Nephron progenitor cell (in vitro differentiated cells): ENCODE measurements around the gene TCF23.

Source experiments
- DNase-seq: peaks from one replicate; pipeline ENCODE4 v3.0.0; 2021
- H3K27ac Mint-ChIP-seq: 2 replicates; pipeline ENCODE4 v1.8.0; 2021; ENCODE audit warnings: mild to moderate bottlenecking, moderate library complexity, mixed read lengths
- H3K27me3 Mint-ChIP-seq: 2 replicates; pipeline ENCODE4 v1.8.0; 2021; ENCODE audit warnings: mild to moderate bottlenecking, low read depth, mixed read lengths; ENCODE audit not compliant: poor library complexity
- H3K36me3 Mint-ChIP-seq: 2 replicates; pipeline ENCODE4 v1.8.0; 2021; ENCODE audit warnings: low read depth, mixed read lengths
- H3K4me1 Mint-ChIP-seq: 2 replicates; pipeline ENCODE4 v1.8.0; 2021; ENCODE audit warnings: mixed read lengths
- H3K4me3 Mint-ChIP-seq: 2 replicates; pipeline ENCODE4 v1.8.0; 2021; ENCODE audit warnings: mild to moderate bottlenecking, moderate library complexity, mixed read lengths
- H3K9me3 Mint-ChIP-seq: 2 replicates; pipeline ENCODE4 v1.8.0; 2021; ENCODE audit warnings: mild to moderate bottlenecking, moderate library complexity, mixed read lengths
- TF ChIP-seq, protein P1 (sequence below): fragments of 200-600 bp; sonication (generic); IDR thresholded peaks from 2 replicates; pipeline ENCODE4 v1.5.0; 2021; ENCODE audit warnings: antibody characterized with exemption

TCF23 gene

DNA sequence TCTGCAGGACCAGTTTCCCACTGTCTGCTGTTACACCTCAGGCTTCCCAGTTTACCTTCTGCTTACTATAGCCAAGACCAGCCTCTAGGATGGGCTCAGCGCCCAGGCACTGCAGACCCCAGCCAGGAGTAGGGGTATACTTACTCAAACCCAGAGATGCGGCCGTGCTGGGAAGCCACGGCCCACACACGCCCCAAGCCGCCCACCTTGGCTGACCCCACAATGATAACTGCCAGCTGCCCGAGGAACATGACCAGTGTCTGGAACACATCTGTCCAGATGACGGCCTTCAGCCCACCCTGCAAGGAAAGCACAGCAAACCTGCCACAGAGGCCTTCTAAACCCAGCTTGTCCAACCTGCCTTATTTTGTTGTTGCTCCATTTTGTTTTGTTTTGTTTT, 56.4 kb downstream of the TCF23 start:
- Mint-ChIP-seq H3K36me3 (peaks cover 60% of the 10 kb centered on the region), H3K4me1 (peaks cover 24% of the 10 kb centered on the region), H3K9me3 (no peaks in the 10 kb centered on the region), H3K4me3 (no peak overlapping the region), H3K27ac (peak overlapping the region; percentile 74), H3K27me3 (no peaks in the 10 kb centered on the region)
- TF ChIP-seq, protein P1, sequence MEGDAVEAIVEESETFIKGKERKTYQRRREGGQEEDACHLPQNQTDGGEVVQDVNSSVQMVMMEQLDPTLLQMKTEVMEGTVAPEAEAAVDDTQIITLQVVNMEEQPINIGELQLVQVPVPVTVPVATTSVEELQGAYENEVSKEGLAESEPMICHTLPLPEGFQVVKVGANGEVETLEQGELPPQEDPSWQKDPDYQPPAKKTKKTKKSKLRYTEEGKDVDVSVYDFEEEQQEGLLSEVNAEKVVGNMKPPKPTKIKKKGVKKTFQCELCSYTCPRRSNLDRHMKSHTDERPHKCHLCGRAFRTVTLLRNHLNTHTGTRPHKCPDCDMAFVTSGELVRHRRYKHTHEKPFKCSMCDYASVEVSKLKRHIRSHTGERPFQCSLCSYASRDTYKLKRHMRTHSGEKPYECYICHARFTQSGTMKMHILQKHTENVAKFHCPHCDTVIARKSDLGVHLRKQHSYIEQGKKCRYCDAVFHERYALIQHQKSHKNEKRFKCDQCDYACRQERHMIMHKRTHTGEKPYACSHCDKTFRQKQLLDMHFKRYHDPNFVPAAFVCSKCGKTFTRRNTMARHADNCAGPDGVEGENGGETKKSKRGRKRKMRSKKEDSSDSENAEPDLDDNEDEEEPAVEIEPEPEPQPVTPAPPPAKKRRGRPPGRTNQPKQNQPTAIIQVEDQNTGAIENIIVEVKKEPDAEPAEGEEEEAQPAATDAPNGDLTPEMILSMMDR = no peak
- no peak for DNase-seq

DNA sequence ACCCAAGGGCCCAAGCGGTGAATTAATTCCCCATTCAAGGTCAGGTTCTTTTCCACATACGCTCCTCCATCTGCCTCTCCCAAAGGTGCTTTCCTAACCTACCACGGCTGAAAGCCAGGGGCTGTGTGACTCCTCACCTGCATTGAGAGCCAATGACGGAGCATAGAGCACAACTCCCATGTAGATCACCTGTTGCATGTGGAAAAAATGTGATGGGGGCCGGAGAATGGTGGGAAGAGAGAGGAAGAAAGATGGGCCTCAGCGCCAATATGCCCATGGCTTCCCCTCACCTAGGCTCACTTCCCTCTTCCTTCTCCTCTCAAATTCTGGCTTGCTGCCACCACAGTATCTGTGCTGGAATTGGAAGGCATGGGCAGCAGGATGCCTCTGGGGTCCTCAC, 57.5 kb downstream of the TCF23 start:
- peaks cover 60% of the 10 kb centered on the region for H3K36me3 Mint-ChIP-seq

More for the DNA sequence above, 57.5 kb downstream of the TCF23 start:
- H3K4me1 Mint-ChIP-seq = peaks cover 28% of the 10 kb centered on the region
- H3K9me3 Mint-ChIP-seq = no peaks in the 10 kb centered on the region
- no peak overlapping the region for H3K4me3 Mint-ChIP-seq
- TF ChIP-seq, protein P1 = no peak
- DNase-seq = no peak
- H3K27me3 Mint-ChIP-seq = no peaks in the 10 kb centered on the region
- H3K27ac Mint-ChIP-seq = no peak overlapping the region
